ENCODE results near the gene TMEM156.
"Not testable (repeated sequence)": the region's sequence is repeated elsewhere in the genome, so short reads cannot be mapped to it uniquely, and the experiment has no call there.

Gene TMEM156

GRCh38 chr4:39043058-39043860 lies 11.1 kb upstream of the TMEM156 start:
- DNase-seq = peak; percentile 73 to 84

- DNase-seq = no peak
Measured at GRCh38 chr4:39042366-39042765, 10.2 kb upstream of the TMEM156 start.

- DNase-seq = no peak
Measured at GRCh38 chr4:39039108-39039507, 6.9 kb upstream of the TMEM156 start.

GRCh38 chr4:39037941-39038340 lies 5.7 kb upstream of the TMEM156 start:
- no peak for DNase-seq

GRCh38 chr4:39037491-39037825 lies 5.2 kb upstream of the TMEM156 start:
- no peak for DNase-seq

GRCh38 chr4:39036172-39036571 lies 4.0 kb upstream of the TMEM156 start:
- DNase-seq = no peak

GRCh38 chr4:39031590-39032020 lies 604 bp downstream of the TMEM156 start:
- DNase-seq = not testable (repeated sequence)

- DNase-seq = no peak
Measured at GRCh38 chr4:39030725-39031124, 1.5 kb downstream of the TMEM156 start.

- no peak for DNase-seq
Measured at GRCh38 chr4:39029752-39030694, 2.2 kb downstream of the TMEM156 start.

- DNase-seq = no peak
Measured at GRCh38 chr4:39026096-39026495, 6.1 kb downstream of the TMEM156 start.

GRCh38 chr4:39025552-39026085 lies 6.6 kb downstream of the TMEM156 start:
- DNase-seq = peak; percentile 27 to 30

GRCh38 chr4:39024311-39024865 lies 7.8 kb downstream of the TMEM156 start:
- DNase-seq = no peak

GRCh38 chr4:39023059-39023458 lies 9.2 kb downstream of the TMEM156 start:
- no peak for DNase-seq

- no peak for DNase-seq
Measured at GRCh38 chr4:39022241-39022640, 10.0 kb downstream of the TMEM156 start.

- no peak for DNase-seq
Measured at GRCh38 chr4:39021631-39022030, 10.6 kb downstream of the TMEM156 start.

- no peak for DNase-seq
Measured at GRCh38 chr4:39020130-39020529, 12.1 kb downstream of the TMEM156 start.

- DNase-seq = no peak
Measured at GRCh38 chr4:39014028-39014427, 18.2 kb downstream of the TMEM156 start.

GRCh38 chr4:39004758-39005157 lies 27.5 kb downstream of the TMEM156 start:
- DNase-seq = no peak

- DNase-seq = not testable (repeated sequence)
Measured at GRCh38 chr4:39002058-39002457, 30.2 kb downstream of the TMEM156 start.

GRCh38 chr4:38995660-38996005 lies 36.6 kb downstream of the TMEM156 start:
- no peak for DNase-seq

GRCh38 chr4:38994135-38994534 lies 38.1 kb downstream of the TMEM156 start:
- DNase-seq = no peak

GRCh38 chr4:38993683-38994082 lies 38.5 kb downstream of the TMEM156 start:
- no peak for DNase-seq

GRCh38 chr4:38990241-38990640 lies 42.0 kb downstream of the TMEM156 start:
- DNase-seq = no peak

Measured in inflammatory macrophage treated with lipopolysaccharide for 1 hour (primary cell).